Stimulated activated naive B cell treated with anti-CD40 and anti-IgM and Interleukin-4, amounts not matched to agents 10 μg/mL and 1 μg/mL and 100 μg/mL, for 72 hours (primary cell): ENCODE measurements around the gene NMRK2.
"Not testable (repeated sequence)": the region's sequence is repeated elsewhere in the genome, so short reads cannot be mapped to it uniquely, and the experiment has no call there.

Source experiments
- ATAC-seq, 2 donors: fragments of 150-1000 bp; cut with Tn5 transposase; replicated peaks; 2 replicates each; pipeline ENCODE4 v1.10.0; 2021; ENCODE audit warnings: moderate library complexity in 1 of 2
- DNase-seq: peaks from one replicate; pipeline ENCODE4 v3.0.0; 2021
- H3K27ac Mint-ChIP-seq: one replicate; pipeline ENCODE4 v1.8.0; 2022; ENCODE audit warnings: mild to moderate bottlenecking, mixed read lengths
- H3K27me3 Mint-ChIP-seq, 2 donors: one replicate each; pipeline ENCODE4 v1.8.0; 2022; ENCODE audit warnings: mixed read lengths in 2 of 2
- H3K36me3 Mint-ChIP-seq, 2 donors: one replicate each; pipeline ENCODE4 v1.8.0; 2022; ENCODE audit warnings: mixed read lengths in 2 of 2, mild to moderate bottlenecking in 1 of 2
- H3K4me1 Mint-ChIP-seq, 2 donors: one replicate each; pipeline ENCODE4 v1.8.0; 2022; ENCODE audit warnings: mixed read lengths in 2 of 2, mild to moderate bottlenecking in 1 of 2
- H3K4me3 Mint-ChIP-seq, 2 donors: one replicate each; pipeline ENCODE4 v1.8.0; 2022; ENCODE audit warnings: mild to moderate bottlenecking in 2 of 2, mixed read lengths in 2 of 2, moderate library complexity in 1 of 2
- H3K9me3 Mint-ChIP-seq, 2 donors: one replicate each; pipeline ENCODE4 v1.8.0; 2022; ENCODE audit warnings: mixed read lengths in 2 of 2, mild to moderate bottlenecking in 1 of 2

The NMRK2 gene

DNA sequence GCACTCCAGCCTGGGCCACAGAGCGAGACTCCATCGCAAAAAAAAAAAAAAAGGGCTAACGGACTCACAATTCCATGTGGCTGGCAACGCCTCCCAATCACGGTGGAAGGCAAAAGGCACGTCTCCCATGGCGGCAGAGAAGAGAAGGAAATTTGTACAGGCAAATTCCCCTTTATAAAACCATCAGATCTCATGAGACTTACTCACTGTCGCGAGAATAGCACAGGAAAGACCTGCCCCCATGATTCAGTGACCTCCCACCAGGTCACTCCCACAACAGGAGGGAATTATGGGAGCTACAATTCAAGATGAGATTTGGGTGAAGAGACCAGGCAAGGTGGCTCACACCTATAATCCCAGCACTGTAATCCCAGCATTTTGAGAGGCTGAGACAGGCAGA, 18.7 kb upstream of the NMRK2 start:
- Mint-ChIP-seq H3K27ac (no peak overlapping the region), H3K4me1 (peaks cover 3 to 10% of the 10 kb centered on the region in 2 donors), H3K27me3 (peaks cover 6 to 8% of the 10 kb centered on the region in 2 donors), H3K4me3 (no peak overlapping the region), H3K36me3 (peaks cover 5 to 6% of the 10 kb centered on the region in 2 donors), H3K9me3 (peaks cover 5% of the 10 kb centered on the region in 2 donors)
- ATAC-seq (no peak), DNase-seq (no peak)

DNA sequence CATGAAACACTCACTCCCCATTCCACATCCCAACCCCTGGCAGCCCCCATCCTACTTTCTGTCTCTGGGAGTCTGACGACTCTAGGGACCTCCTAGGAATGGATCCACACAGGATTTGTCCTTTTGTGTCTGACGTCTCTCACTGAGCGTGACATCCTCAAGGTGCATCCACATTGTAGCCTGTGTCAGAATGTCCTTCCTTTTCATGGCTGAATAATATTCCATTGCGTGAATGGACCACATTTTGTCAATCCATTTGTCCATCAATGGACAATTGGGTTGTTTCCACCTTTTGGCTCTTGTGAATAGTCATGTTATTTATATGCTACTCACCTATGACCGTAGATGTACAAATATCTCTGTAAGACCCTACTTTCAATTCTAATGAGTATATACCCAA, 16.8 kb upstream of the NMRK2 start:
- Mint-ChIP-seq H3K27ac (no peak overlapping the region), H3K36me3 (peaks cover 3% of the 10 kb centered on the region in 2 donors), H3K4me3 (no peak overlapping the region), H3K27me3 (peaks cover 6 to 8% of the 10 kb centered on the region in 2 donors), H3K4me1 (peaks cover 3 to 10% of the 10 kb centered on the region in 2 donors), H3K9me3 (peaks cover 3 to 5% of the 10 kb centered on the region in 2 donors)
- ATAC-seq, result no peak
- DNase-seq, result no peak

DNA sequence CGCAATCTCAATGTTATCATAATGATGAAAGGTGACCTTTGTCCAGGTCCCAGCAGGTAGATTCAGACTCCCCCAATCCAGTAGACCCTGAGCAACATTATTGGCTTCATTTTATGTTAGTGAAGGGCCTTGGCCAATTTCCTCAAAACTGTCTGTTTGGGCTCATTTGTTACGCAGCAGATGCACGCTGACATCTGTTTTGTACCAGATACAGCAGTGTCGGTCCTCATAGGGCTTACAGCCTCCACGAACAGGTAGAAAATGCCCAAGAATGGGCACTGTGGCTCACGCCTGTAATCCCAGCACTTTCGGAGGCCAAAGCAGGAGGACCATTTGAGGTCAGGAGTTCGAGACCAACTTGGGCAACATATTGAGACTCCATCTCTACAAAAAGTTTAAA, 13.1 kb upstream of the NMRK2 start:
- no peak overlapping the region for H3K4me3 Mint-ChIP-seq
- DNase-seq, result no peak
- peaks cover 15 to 22% of the 10 kb centered on the region in 2 donors for H3K9me3 Mint-ChIP-seq
- no peak overlapping the region for H3K27ac Mint-ChIP-seq
- H3K36me3 Mint-ChIP-seq, result peaks cover 8 to 9% of the 10 kb centered on the region in 2 donors
- H3K27me3 Mint-ChIP-seq, result peaks cover 6 to 13% of the 10 kb centered on the region in 2 donors
- peaks cover 3 to 10% of the 10 kb centered on the region in 2 donors for H3K4me1 Mint-ChIP-seq
- no peak for ATAC-seq

DNA sequence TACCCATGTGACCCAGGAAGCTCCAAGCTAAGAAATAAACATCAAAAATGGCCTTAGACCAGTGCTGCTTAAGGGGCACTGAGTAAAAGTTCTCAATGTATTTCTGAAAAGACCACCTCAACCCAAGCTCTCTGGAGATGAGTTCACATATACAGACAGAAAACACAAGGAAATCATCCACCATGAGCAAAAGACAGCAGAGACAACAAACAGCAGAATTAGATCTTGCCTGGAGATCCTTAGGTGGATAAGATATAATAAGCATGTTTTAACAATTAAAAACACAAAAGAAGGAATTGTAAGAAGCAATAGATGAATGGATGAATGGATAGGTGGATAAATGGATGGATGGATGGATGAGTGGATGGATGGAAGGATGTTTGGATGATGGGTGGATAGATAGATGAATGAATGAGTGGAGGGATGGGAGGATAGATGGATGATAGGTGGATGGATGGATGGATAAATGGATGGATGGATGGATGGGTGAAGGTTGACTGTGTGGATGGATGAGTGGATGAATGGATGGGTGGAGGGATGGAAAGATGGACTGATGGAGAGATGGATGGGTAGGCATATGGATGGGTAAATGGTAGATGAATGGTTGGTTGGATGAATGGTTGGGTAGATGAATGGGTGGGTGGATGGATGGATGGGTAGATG, 9.6 kb upstream of the NMRK2 start:
- peaks cover 16 to 23% of the 10 kb centered on the region in 2 donors for H3K9me3 Mint-ChIP-seq
- no peak overlapping the region for H3K27ac Mint-ChIP-seq
- DNase-seq, result no peak
- ATAC-seq, result no peak
- peaks cover 4 to 6% of the 10 kb centered on the region in 2 donors for H3K36me3 Mint-ChIP-seq
- H3K4me3 Mint-ChIP-seq, result no peak overlapping the region
- no peaks in the 10 kb centered on the region for H3K4me1 Mint-ChIP-seq
- H3K27me3 Mint-ChIP-seq, result peaks cover 7 to 18% of the 10 kb centered on the region in 2 donors

DNA sequence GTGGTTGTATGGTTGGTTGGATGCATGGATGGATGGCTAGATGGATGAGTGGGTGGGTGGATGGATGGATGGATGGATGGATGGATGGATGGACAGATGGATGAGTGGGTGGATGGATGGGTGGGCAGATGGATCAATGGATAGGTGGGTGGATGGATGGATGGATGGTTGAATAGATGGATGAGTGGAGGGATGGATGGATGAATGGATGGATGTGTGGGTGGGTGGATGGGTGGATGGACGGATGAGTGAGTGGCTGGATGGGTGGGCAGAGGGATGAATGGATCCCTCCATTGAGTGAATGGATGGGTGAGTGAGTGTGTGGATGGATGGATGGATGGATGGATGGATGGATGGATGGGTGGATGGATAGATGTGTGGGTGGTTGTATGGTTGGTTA, 9.0 kb upstream of the NMRK2 start:
- DNase-seq, result no peak
- Mint-ChIP-seq H3K4me1 (no peaks in the 10 kb centered on the region), H3K36me3 (peaks cover 4 to 6% of the 10 kb centered on the region in 2 donors), H3K9me3 (peaks cover 16 to 23% of the 10 kb centered on the region in 2 donors), H3K4me3 (no peak overlapping the region), H3K27me3 (peaks cover 7 to 15% of the 10 kb centered on the region in 2 donors), H3K27ac (no peak overlapping the region)
- ATAC-seq, result no peak

DNA sequence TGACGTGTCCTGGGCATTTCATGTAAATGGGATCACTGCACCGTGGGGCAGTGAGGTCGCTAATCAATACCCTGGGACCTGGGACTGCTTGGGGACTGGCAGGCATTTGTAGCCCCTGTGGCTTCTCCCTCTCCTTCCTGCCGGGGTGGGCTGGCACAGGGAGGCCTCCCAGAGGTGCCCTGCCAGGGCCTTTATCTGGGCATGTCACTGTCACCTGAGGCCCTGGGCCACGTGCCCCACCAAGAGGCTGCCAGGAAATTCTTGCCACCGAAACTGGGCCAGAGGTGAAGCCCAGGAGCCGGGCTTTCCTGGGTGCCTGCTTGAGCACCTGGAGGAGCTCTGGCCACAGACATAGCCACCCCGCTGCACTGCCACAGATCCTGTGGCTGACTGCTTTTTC, 1.8 kb upstream of the NMRK2 start:
- no peak overlapping the region for H3K4me3 Mint-ChIP-seq
- H3K27ac Mint-ChIP-seq, result no peak overlapping the region
- peaks cover 2 to 5% of the 10 kb centered on the region in 2 donors for H3K4me1 Mint-ChIP-seq
- DNase-seq, result no peak
- no peaks in the 10 kb centered on the region for H3K9me3 Mint-ChIP-seq
- no peaks in the 10 kb centered on the region for H3K36me3 Mint-ChIP-seq
- no peak for ATAC-seq
- H3K27me3 Mint-ChIP-seq, result peaks cover 17 to 36% of the 10 kb centered on the region in 2 donors

DNA sequence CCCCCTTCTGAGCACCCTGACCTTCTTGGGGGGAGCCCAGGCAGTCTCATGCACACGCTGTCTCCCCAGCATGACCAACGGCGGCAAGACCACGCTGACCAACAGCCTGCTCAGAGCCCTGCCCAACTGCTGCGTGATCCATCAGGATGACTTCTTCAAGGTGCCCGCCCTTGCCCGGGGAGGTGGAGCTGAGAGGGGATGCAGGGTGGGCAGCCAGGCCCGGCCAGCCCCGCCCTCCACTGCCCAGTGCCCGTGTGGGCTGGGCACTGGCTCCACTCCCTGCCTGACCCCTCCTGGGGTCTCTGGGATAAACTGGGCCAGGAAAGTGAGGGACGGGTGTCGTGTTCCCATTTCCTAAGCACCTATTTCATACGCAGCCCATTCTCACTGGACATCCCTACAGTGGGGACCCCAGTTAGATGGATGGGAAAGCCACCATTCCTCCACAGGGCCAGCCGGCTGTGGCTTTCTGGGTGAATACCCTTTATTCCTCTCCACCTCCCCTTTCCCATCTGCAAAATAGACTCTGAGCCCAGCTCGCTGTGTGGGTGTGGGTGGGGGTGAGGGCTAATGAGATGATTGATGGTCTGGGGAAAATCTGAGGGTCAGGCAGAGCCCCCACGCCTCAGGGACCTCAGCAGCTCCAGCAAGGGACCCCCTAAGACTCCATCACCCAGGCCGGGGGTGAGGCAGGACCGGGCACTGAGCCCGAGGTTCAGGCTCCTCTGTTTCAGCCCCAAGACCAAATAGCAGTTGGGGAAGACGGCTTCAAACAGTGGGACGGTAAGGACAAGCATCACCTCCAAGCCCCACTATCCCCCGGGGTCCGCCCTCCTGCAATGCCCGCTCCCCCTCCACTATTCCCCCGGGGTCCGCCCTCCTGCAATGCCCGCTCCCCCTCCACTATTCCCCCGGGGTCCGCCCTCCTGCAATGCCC, 3.9 kb downstream of the NMRK2 start:
- peak overlapping the region; percentile 62 for H3K27ac Mint-ChIP-seq
- no peaks in the 10 kb centered on the region for H3K9me3 Mint-ChIP-seq
- H3K4me3 Mint-ChIP-seq, result no peak overlapping the region
- peaks cover 11 to 32% of the 10 kb centered on the region in 2 donors for H3K27me3 Mint-ChIP-seq
- no peak for DNase-seq
- H3K4me1 Mint-ChIP-seq, result peaks cover 2 to 5% of the 10 kb centered on the region in 2 donors
- no peaks in the 10 kb centered on the region for H3K36me3 Mint-ChIP-seq
- ATAC-seq, result no peak

DNA sequence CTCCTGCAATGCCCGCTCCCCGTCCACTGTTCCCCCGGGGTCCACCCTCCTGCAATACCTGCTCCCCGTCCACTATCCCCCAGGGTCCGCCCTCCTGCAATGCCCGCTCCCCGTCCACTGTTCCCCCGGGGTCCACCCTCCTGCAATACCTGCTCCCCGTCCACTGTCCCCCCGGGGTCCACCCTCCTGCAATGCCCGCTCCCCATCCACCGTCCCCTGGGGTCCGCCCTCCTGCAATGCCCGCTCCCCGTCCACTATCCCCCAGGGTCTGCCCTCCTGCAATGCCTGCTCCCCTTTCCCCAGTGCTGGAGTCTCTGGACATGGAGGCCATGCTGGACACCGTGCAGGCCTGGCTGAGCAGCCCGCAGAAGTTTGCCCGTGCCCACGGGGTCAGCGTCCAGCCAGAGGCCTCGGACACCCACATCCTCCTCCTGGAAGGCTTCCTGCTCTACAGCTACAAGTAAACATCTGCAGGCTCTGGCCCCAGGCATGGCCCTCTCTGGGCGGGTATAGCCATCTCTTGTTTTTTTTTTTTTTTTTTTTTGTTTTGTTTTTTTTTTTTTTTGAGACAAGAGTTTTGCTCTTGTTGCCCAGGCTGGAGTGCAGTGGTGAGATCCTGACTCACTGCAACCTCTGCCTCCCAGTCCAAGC, 5.6 kb downstream of the NMRK2 start:
- H3K4me3 Mint-ChIP-seq, H3K27ac Mint-ChIP-seq, H3K9me3 Mint-ChIP-seq, ATAC-seq, H3K36me3 Mint-ChIP-seq, DNase-seq, H3K4me1 Mint-ChIP-seq: not testable (repeated sequence)
- H3K27me3 Mint-ChIP-seq, result peaks cover 7 to 25% of the 10 kb centered on the region in 2 donors

DNA sequence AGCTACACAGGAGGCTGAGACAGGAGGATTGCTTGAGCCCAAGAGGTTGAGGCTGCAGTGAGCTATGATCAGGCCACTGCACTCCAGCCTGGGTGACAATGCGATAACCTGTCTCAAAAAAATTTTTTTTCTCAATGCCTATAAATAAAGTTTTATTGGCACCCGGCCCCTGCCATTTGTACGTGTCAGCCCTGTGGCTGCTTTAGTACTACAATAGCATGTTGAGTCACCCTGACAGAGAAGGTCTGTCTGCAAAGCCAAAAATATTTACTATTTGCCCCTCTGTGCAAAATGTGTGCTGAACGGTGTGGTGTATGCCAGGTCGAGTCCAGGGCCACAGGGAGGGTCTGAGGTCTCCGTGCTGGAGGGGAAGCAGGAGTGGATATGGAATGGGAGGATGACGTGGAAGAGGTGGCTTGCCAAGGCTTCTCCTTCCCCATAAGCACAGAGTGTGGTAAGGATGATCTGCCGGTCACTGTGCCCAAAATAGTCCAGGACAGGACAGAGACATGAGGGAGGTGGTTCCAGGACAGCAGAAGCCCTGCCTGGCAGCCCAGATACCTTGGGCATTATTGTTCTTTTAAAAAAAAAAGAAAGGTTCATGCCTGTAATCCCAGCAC, 10.0 kb downstream of the NMRK2 start:
- H3K36me3 Mint-ChIP-seq, result no peaks in the 10 kb centered on the region
- peaks cover 0 to 3% of the 10 kb centered on the region in 2 donors for H3K4me1 Mint-ChIP-seq
- H3K9me3 Mint-ChIP-seq, result no peaks in the 10 kb centered on the region
- DNase-seq (no peak), ATAC-seq (no peak)
- H3K27ac Mint-ChIP-seq, result no peak overlapping the region
- peaks cover 7% of the 10 kb centered on the region in 2 donors for H3K27me3 Mint-ChIP-seq
- no peak overlapping the region for H3K4me3 Mint-ChIP-seq

DNA sequence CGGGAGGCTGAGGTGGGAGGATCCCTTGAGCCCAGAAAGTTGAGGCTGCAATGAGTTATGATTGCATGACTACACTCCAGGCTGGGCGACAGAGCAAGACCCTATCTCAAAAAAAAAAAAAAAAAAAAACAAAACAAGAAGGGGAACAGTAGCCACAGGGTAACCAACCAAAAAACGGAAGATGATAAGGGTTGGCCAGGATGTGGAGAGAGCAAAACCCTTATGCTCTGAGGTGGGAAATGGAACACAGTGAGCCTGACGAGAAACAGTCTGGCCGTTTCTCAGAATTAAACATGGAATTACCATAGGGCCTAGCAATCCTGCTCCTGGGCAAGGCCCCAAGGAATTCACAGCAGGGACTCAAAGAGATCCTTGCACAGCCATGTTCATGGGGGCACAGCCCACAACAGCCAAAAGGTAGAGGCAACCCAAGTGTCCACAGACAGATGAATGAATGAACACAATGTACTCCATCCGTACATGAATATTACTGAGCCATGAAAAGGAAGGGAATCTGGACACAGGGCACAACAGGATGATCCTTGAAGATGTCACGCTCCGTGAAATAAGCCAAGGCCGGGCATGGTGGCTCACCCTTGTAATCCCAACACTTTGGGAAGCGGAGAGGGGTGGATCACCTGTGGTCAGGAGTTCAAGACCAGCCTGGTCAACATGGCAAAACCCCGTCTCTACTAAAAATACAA, 11.3 kb downstream of the NMRK2 start:
- no peak for ATAC-seq
- H3K27ac Mint-ChIP-seq, result no peak overlapping the region
- H3K4me3 Mint-ChIP-seq, result no peak overlapping the region
- no peaks in the 10 kb centered on the region for H3K36me3 Mint-ChIP-seq
- peaks cover 0 to 3% of the 10 kb centered on the region in 2 donors for H3K4me1 Mint-ChIP-seq
- H3K9me3 Mint-ChIP-seq, result no peaks in the 10 kb centered on the region
- peaks cover 7% of the 10 kb centered on the region in 2 donors for H3K27me3 Mint-ChIP-seq
- no peak for DNase-seq

DNA sequence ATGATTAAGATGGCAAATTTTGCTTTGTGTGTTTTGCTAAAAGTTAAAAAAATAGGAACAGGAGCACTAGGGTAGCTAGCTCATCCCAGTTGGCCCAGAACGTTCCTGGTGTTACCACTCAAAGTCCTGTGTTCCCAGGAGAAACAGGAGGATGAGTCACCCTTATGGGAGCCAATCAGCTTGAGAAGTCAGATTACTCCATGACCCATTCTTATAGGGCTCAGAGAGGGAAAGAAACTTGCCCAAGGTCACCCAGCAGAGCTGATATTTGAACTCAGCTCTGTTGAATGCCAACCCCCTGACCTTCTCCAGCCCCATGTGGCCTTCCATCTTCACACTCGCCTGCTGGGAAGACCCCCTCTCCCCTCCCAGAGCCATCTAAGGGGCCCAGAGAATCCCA, 13.0 kb downstream of the NMRK2 start:
- peaks cover 3 to 7% of the 10 kb centered on the region in 2 donors for H3K27me3 Mint-ChIP-seq
- H3K4me3 Mint-ChIP-seq, result no peak overlapping the region
- DNase-seq, result no peak
- no peak overlapping the region for H3K27ac Mint-ChIP-seq
- no peaks in the 10 kb centered on the region for H3K9me3 Mint-ChIP-seq
- no peaks in the 10 kb centered on the region for H3K36me3 Mint-ChIP-seq
- H3K4me1 Mint-ChIP-seq, result peaks cover 2 to 3% of the 10 kb centered on the region in 2 donors
- no peak for ATAC-seq

DNA sequence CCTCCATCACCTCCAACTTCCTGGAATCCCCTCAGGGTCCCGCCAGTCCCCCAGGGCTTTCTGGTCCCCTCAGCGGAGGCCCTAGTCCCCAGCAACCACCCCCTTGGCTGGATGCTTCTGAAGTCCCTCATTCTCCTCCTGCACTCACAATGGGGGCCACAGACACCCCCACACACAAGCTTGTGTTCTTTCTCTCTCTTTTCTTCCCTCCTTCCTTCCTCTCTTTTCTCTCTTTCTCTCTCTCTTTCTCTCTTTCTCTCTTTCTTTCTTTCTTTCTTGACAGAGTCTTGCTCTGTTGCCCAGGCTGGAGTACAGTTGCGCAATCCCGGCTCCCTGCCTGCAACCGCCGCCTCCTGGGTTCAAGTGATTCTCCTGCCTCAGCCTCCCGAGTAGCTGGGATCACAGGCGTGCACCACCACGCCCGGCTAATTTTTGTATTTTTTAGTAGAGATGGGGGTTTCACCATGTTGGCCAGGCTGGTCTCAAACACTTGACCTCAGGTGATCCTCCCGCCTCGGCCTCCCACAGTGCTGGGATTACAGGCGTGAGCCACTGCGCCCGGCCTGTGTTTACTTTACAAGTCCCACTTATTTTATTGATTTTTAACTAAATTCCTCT, 14.6 kb downstream of the NMRK2 start:
- DNase-seq, H3K4me3 Mint-ChIP-seq, ATAC-seq, H3K27ac Mint-ChIP-seq, H3K36me3 Mint-ChIP-seq, H3K4me1 Mint-ChIP-seq, H3K9me3 Mint-ChIP-seq, H3K27me3 Mint-ChIP-seq: not testable (repeated sequence)

DNA sequence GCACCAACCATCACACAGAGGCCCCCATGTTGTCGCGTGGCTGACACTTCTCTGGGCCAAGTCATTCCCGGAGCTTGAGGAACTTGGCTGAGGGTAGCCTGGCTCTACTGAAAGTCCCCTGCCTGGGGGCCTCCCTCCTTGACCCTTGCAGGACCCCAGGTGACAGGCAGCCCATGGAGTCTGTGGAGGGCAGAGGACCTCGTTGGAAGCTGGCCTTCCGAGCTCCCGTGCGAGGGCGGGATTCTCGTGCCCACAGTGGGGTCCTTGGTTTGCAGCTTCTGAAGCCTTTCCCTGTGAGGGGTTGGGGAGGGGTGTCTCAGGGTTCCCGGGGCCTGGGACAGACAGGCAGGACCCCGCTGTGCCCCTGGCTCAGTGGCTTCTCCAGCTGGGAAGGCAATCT, 16.4 kb downstream of the NMRK2 start:
- Mint-ChIP-seq H3K4me3 (no peak overlapping the region), H3K27me3 (peaks cover 0 to 6% of the 10 kb centered on the region in 2 donors), H3K27ac (no peak overlapping the region), H3K9me3 (no peaks in the 10 kb centered on the region), H3K4me1 (peaks cover 5 to 9% of the 10 kb centered on the region in 2 donors), H3K36me3 (peaks cover 0 to 3% of the 10 kb centered on the region in 2 donors)
- ATAC-seq (no peak), DNase-seq (no peak)
